ENCODE results near the gene PFDN6.

PFDN6 gene

DNA sequence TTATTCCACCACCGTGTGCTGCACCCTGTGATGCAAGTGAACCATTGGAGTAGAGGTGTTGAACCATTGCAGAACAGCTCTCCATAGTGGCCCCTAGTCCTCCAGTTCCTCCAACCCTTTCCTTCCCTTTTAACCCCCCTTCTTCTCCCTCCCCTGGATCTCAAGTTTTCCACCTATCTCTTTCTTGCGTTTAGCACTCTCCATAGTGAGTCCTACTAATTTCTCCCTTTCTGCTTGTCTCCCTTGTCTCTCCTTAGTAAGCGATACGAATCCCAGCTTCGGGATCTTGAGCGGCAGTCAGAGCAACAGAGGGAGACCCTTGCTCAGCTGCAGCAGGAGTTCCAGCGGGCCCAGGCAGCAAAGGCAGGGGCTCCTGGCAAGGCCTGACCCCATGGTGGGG lies 1.1 kb downstream of the PFDN6 start:
- Histone ChIP-seq H3K36me3 (ENCODE audit: control insufficient read depth, insufficient read depth, low read length) (no peaks in the 10 kb centered on the region), H3K4me1 (ENCODE audit: control insufficient read depth, insufficient read depth, low read length) (peaks cover 16% of the 10 kb centered on the region)

GRCh38 chr6:33292996-33293682 lies 3.7 kb downstream of the PFDN6 start:
- Histone ChIP-seq H3K27me3 (ENCODE audit: control insufficient read depth, insufficient read depth, low read length) (no peaks in the 10 kb centered on the region), H3K36me3 (ENCODE audit: control insufficient read depth, insufficient read depth, low read length) (peaks cover 7% of the 10 kb centered on the region), H3K4me3 (ENCODE audit: low read length) (no peak overlapping the region), H3K9me3 (ENCODE audit: control insufficient read depth, low read length) (no peaks in the 10 kb centered on the region), H3K9ac (ENCODE audit: low read length) (no peak overlapping the region), H3K4me1 (ENCODE audit: control insufficient read depth, insufficient read depth, low read length) (peaks cover 20% of the 10 kb centered on the region)

More for the DNA sequence above, 1.1 kb downstream of the PFDN6 start:
- Histone ChIP-seq H3K9me3 (ENCODE audit: control insufficient read depth, low read length) (no peaks in the 10 kb centered on the region), H3K9ac (ENCODE audit: low read length) (peak overlapping the region; percentile 77), H3K4me3 (ENCODE audit: low read length) (peak overlapping the region; percentile 78), H3K27me3 (ENCODE audit: control insufficient read depth, insufficient read depth, low read length) (no peaks in the 10 kb centered on the region)

DNA sequence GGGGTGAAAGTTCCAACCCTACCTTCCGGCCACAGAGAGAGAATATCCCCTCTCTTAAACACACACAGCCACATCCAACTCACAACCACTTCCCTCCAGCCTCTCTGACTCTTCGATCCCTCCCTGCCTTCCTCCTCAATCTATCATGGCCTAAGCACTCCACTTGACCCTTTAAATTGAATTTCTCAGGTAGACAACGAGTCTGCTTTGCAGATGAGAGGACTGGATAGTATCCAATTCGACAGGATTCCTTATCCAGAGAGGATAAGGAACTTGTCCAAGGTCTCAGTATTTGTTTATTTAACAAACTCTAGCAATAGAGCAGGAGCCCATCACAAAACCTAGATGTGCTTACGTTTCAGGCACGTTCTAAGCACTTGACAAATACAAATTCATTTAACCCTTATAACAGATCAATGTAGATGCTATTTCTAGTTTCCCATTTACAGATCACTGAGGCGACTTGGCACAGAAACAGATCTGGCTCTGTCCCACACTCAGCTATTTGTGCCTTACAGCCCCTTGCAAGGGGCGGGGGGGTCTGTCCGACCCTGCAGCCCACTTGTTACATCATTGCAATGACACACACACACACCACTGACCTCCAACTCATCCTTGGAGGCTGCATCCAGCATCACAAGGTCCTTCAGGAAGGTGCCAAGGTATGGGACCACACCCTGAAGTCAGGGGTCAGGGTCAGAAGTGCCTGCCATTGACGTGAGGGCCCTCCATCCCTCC lies 4.9 kb downstream of the PFDN6 start:
- H3K27me3 ChIP-seq (ENCODE audit: control insufficient read depth, insufficient read depth, low read length) = no peaks in the 10 kb centered on the region
- no peak overlapping the region for H3K4me3 ChIP-seq (ENCODE audit: low read length)
- peaks cover 7% of the 10 kb centered on the region for H3K36me3 ChIP-seq (ENCODE audit: control insufficient read depth, insufficient read depth, low read length)
- peaks cover 16% of the 10 kb centered on the region for H3K4me1 ChIP-seq (ENCODE audit: control insufficient read depth, insufficient read depth, low read length)
- H3K9me3 ChIP-seq (ENCODE audit: control insufficient read depth, low read length) = no peaks in the 10 kb centered on the region
- no peak overlapping the region for H3K9ac ChIP-seq (ENCODE audit: low read length)

DNA sequence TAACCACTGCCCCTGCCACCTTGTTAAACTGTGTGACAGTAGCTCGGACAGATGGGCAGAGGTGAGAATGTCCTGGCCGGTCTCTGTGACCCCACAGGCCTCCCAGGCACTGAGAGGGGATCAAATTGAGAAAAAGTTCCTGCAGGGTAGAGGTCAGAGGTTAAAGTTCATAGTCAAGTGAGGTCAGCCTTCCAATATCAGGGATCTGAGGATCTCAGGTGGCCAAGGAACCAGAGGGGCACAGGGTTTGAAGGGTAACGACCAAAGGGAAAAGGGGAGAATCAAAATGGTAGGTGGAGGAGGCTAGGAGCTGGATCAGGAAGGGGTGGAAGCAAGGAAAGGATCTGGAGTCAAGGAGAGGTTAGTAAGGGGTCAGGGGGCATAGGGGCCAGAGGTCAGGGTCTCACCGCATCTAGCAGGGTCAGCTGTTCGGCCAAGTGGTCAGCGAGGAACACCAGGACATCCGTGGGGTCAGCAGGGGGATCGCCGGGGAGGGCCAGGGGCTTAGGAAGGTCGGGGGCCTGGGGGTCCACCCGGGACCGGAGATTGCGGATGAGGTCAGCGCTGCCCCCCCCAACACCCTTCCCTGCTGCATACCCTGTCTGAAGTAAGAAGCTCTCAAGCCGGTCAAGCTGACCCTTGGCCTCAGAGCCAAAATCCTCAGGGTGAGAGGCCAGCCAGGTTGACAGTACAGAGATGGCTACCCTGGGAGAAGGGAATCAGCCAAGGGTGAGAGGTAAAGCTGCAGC lies 6.4 kb downstream of the PFDN6 start:
- Histone ChIP-seq H3K9me3 (ENCODE audit: control insufficient read depth, low read length) (no peaks in the 10 kb centered on the region), H3K27me3 (ENCODE audit: control insufficient read depth, insufficient read depth, low read length) (no peaks in the 10 kb centered on the region), H3K4me3 (ENCODE audit: low read length) (no peak overlapping the region), H3K4me1 (ENCODE audit: control insufficient read depth, insufficient read depth, low read length) (peaks cover 8% of the 10 kb centered on the region), H3K36me3 (ENCODE audit: control insufficient read depth, insufficient read depth, low read length) (peaks cover 7% of the 10 kb centered on the region), H3K9ac (ENCODE audit: low read length) (no peak overlapping the region)

GRCh38 chr6:33296797-33297405 lies 7.5 kb downstream of the PFDN6 start:
- Histone ChIP-seq H3K4me3 (ENCODE audit: low read length) (no peak overlapping the region), H3K9ac (ENCODE audit: low read length) (peak overlapping the region; percentile 65), H3K27me3 (ENCODE audit: control insufficient read depth, insufficient read depth, low read length) (no peaks in the 10 kb centered on the region)

GRCh38 chr6:33297406-33297955 lies 8.1 kb downstream of the PFDN6 start:
- no peaks in the 10 kb centered on the region for H3K27me3 ChIP-seq (ENCODE audit: control insufficient read depth, insufficient read depth, low read length)
- H3K4me3 ChIP-seq (ENCODE audit: low read length) = no peak overlapping the region
- H3K36me3 ChIP-seq (ENCODE audit: control insufficient read depth, insufficient read depth, low read length) = peaks cover 7% of the 10 kb centered on the region
- peak overlapping the region; percentile 65 for H3K9ac ChIP-seq (ENCODE audit: low read length)
- no peaks in the 10 kb centered on the region for H3K9me3 ChIP-seq (ENCODE audit: control insufficient read depth, low read length)
- H3K4me1 ChIP-seq (ENCODE audit: control insufficient read depth, insufficient read depth, low read length) = peaks cover 8% of the 10 kb centered on the region

More at GRCh38 chr6:33296797-33297405, 7.5 kb downstream of the PFDN6 start:
- H3K36me3 ChIP-seq (ENCODE audit: control insufficient read depth, insufficient read depth, low read length) = peaks cover 7% of the 10 kb centered on the region
- H3K9me3 ChIP-seq (ENCODE audit: control insufficient read depth, low read length) = no peaks in the 10 kb centered on the region
- H3K4me1 ChIP-seq (ENCODE audit: control insufficient read depth, insufficient read depth, low read length) = peaks cover 8% of the 10 kb centered on the region

- H3K9ac ChIP-seq (ENCODE audit: low read length) = peak overlapping the region; percentile 95
- H3K27me3 ChIP-seq (ENCODE audit: control insufficient read depth, insufficient read depth, low read length) = no peaks in the 10 kb centered on the region
- H3K9me3 ChIP-seq (ENCODE audit: control insufficient read depth, low read length) = no peaks in the 10 kb centered on the region
- peaks cover 7% of the 10 kb centered on the region for H3K36me3 ChIP-seq (ENCODE audit: control insufficient read depth, insufficient read depth, low read length)
- H3K4me3 ChIP-seq (ENCODE audit: low read length) = peak overlapping the region; percentile 50
- peaks cover 8% of the 10 kb centered on the region for H3K4me1 ChIP-seq (ENCODE audit: control insufficient read depth, insufficient read depth, low read length)
Observed at GRCh38 chr6:33297956-33298772, 8.8 kb downstream of the PFDN6 start.

GRCh38 chr6:33298773-33299236 lies 9.4 kb downstream of the PFDN6 start, which contains the start of gene RGL2:
TSS of gene RGL2 (minus strand) at chr6:33298942. CDS start at chr6:33298610, 332 bp downstream.
- H3K4me3 ChIP-seq (ENCODE audit: low read length) = peak within 1 kb of the TSS; percentile 81
- H3K9me3 ChIP-seq (ENCODE audit: control insufficient read depth, low read length) = no peaks in the 10 kb centered on the region
- H3K9ac ChIP-seq (ENCODE audit: low read length) = peak within 1 kb of the TSS; percentile 95
- H3K4me1 ChIP-seq (ENCODE audit: control insufficient read depth, insufficient read depth, low read length) = peaks cover 8% of the 10 kb centered on the region
- H3K27me3 ChIP-seq (ENCODE audit: control insufficient read depth, insufficient read depth, low read length) = no peaks in the 10 kb centered on the region
- peaks cover 7% of the 10 kb centered on the region for H3K36me3 ChIP-seq (ENCODE audit: control insufficient read depth, insufficient read depth, low read length)

DNA sequence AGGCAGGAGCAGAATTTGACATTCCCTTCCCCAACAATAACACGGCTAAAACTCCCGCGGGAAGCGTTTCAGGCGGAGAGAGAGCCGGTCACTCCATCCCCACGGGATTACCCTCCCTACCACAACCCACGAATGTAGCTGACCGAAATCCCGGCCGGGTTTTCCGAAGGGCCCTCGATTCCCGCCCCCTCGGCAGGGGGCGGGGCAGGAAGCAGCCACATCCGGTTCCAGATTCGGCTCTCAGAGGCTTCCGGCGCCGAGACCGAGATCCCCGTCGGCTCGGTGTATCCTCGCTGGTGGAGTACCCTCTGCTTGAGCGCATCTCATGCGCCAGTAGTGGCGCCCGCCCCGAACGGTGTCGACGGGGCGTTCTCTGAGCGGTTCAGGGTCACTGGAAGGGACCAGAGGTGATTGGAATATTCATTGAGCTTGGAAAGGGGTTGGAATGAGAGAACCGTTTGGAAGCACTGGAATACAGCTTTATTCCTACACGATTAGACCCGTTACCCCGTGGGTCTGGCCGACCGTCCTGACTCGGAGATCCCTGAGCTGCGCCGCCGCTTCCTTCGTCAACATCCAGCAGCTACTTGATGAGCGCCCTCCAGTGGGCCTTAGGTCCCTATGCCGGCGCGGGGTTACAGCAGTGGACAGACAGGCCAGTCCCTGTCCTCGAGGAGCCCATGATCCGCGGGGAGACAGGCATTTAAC lies 10.0 kb downstream of the PFDN6 start:
- Histone ChIP-seq H3K36me3 (ENCODE audit: control insufficient read depth, insufficient read depth, low read length) (peaks cover 7% of the 10 kb centered on the region), H3K9ac (ENCODE audit: low read length) (peak overlapping the region; percentile 95), H3K9me3 (ENCODE audit: control insufficient read depth, low read length) (no peaks in the 10 kb centered on the region), H3K4me1 (ENCODE audit: control insufficient read depth, insufficient read depth, low read length) (peaks cover 8% of the 10 kb centered on the region), H3K27me3 (ENCODE audit: control insufficient read depth, insufficient read depth, low read length) (no peaks in the 10 kb centered on the region), H3K4me3 (ENCODE audit: low read length) (peak overlapping the region; percentile 81)

- Histone ChIP-seq H3K9me3 (ENCODE audit: control insufficient read depth, low read length) (no peaks in the 10 kb centered on the region), H3K27me3 (ENCODE audit: control insufficient read depth, insufficient read depth, low read length) (no peaks in the 10 kb centered on the region), H3K9ac (ENCODE audit: low read length) (no peak overlapping the region), H3K4me1 (ENCODE audit: control insufficient read depth, insufficient read depth, low read length) (peaks cover 8% of the 10 kb centered on the region), H3K36me3 (ENCODE audit: control insufficient read depth, insufficient read depth, low read length) (peaks cover 6% of the 10 kb centered on the region), H3K4me3 (ENCODE audit: low read length) (no peak overlapping the region)
Observed at GRCh38 chr6:33301877-33302276, 12.5 kb downstream of the PFDN6 start.
